T1000 (cell line): ENCODE results near the gene PPP2R5A.
A peak's percentile ranks its signal among the peaks of the same experiment; 100 is the strongest.
"Not testable (repeated sequence)": the region's sequence is repeated elsewhere in the genome, so short reads cannot be mapped to it uniquely, and the experiment has no call there.

Source experiments
- DNase-seq: peaks from one replicate; lab custom pipeline; 2025; ENCODE audit warnings: mixed read lengths; lab: John Stamatoyannopoulos, UW

Gene PPP2R5A

GRCh38 chr1:212267460-212267859, 17.8 kb upstream of the PPP2R5A start:
- no peak for DNase-seq

GRCh38 chr1:212269306-212269705, 15.9 kb upstream of the PPP2R5A start:
- DNase-seq: no peak

- DNase-seq: no peak
These were observed 14.6 kb upstream of the PPP2R5A start for GRCh38 chr1:212270564-212270963.

GRCh38 chr1:212271234-212271633, 14.0 kb upstream of the PPP2R5A start:
- no peak for DNase-seq

- no peak for DNase-seq
These were observed 13.3 kb upstream of the PPP2R5A start for GRCh38 chr1:212271823-212272485.

- DNase-seq: no peak
These were observed 3.6 kb upstream of the PPP2R5A start for GRCh38 chr1:212281590-212281989.

- no peak for DNase-seq
These were observed 1.5 kb upstream of the PPP2R5A start for GRCh38 chr1:212283741-212284140.

GRCh38 chr1:212284332-212284743, 872 bp upstream of the PPP2R5A start:
- DNase-seq: no peak

GRCh38 chr1:212285685-212286555, 710 bp downstream of the PPP2R5A start:
- peak; percentile 62 for DNase-seq

GRCh38 chr1:212286556-212287131, 1.4 kb downstream of the PPP2R5A start:
- no peak for DNase-seq

GRCh38 chr1:212287261-212287895, 2.2 kb downstream of the PPP2R5A start:
- no peak for DNase-seq

- not testable (repeated sequence) for DNase-seq
These were observed 2.8 kb downstream of the PPP2R5A start for GRCh38 chr1:212287995-212288394.

- no peak for DNase-seq
These were observed 3.4 kb downstream of the PPP2R5A start for GRCh38 chr1:212288615-212289014.

- no peak for DNase-seq
These were observed 4.3 kb downstream of the PPP2R5A start for GRCh38 chr1:212289262-212290077.

- DNase-seq: no peak
These were observed 5.4 kb downstream of the PPP2R5A start for GRCh38 chr1:212290608-212291007.

- DNase-seq: no peak
These were observed 6.4 kb downstream of the PPP2R5A start for GRCh38 chr1:212291505-212292134.

- DNase-seq: no peak
These were observed 7.3 kb downstream of the PPP2R5A start for GRCh38 chr1:212292250-212293105.

- DNase-seq: no peak
These were observed 8.4 kb downstream of the PPP2R5A start for GRCh38 chr1:212293579-212293978.

GRCh38 chr1:212294983-212295382, 9.8 kb downstream of the PPP2R5A start:
- no peak for DNase-seq

GRCh38 chr1:212295579-212295978, 10.4 kb downstream of the PPP2R5A start:
- DNase-seq: no peak
